Osteocyte (in vitro differentiated cells): Measurements from ENCODE around the gene SERPING1. TPM values are rescaled to one million over a fixed set of nuclear protein-coding genes. Genes with fewer than 3 reads are reported as not detected.
"Not testable (repeated sequence)": the region's sequence is repeated elsewhere in the genome, so short reads cannot be mapped to it uniquely, and the experiment has no call there.

Source experiments
- DNase-seq: peaks from one replicate; pipeline ENCODE4 v3.0.0; 2021; ENCODE audit warnings: mixed read lengths; ENCODE audit not compliant: unreplicated experiment; ENCODE audit errors: extremely low spot score
- H3K27ac Mint-ChIP-seq: one replicate; pipeline ENCODE4 v1.8.0; 2021; ENCODE audit warnings: mild to moderate bottlenecking, mixed read lengths; ENCODE audit not compliant: unreplicated experiment
- H3K27me3 Mint-ChIP-seq: one replicate; pipeline ENCODE4 v1.8.0; 2021; ENCODE audit warnings: mixed read lengths; ENCODE audit not compliant: unreplicated experiment
- H3K36me3 Mint-ChIP-seq: one replicate; pipeline ENCODE4 v1.8.0; 2021; ENCODE audit warnings: mixed read lengths; ENCODE audit not compliant: unreplicated experiment
- H3K4me1 Mint-ChIP-seq: one replicate; pipeline ENCODE4 v1.8.0; 2021; ENCODE audit warnings: mixed read lengths; ENCODE audit not compliant: unreplicated experiment
- H3K4me3 Mint-ChIP-seq: one replicate; pipeline ENCODE4 v1.8.0; 2021; ENCODE audit warnings: mild to moderate bottlenecking, moderate library complexity, mixed read lengths; ENCODE audit not compliant: unreplicated experiment
- H3K9me3 Mint-ChIP-seq: one replicate; pipeline ENCODE4 v1.8.0; 2021; ENCODE audit warnings: mixed read lengths; ENCODE audit not compliant: unreplicated experiment
- total RNA-seq: library from RNA; stranded (reverse); gene quantifications from 2 replicates; pipeline ENCODE4 v1.2.1, GENCODE V29; 2021
- TF ChIP-seq, protein P1 (sequence below): fragments of 200-600 bp; sonication (generic); IDR thresholded peaks from 2 replicates; pipeline ENCODE4 v1.5.0; 2021; ENCODE audit warnings: antibody characterized with exemption, mild to moderate bottlenecking, moderate library complexity

The SERPING1 gene
- total RNA-seq, 1 donor from 2014 or later, result 21.9 TPM

DNA sequence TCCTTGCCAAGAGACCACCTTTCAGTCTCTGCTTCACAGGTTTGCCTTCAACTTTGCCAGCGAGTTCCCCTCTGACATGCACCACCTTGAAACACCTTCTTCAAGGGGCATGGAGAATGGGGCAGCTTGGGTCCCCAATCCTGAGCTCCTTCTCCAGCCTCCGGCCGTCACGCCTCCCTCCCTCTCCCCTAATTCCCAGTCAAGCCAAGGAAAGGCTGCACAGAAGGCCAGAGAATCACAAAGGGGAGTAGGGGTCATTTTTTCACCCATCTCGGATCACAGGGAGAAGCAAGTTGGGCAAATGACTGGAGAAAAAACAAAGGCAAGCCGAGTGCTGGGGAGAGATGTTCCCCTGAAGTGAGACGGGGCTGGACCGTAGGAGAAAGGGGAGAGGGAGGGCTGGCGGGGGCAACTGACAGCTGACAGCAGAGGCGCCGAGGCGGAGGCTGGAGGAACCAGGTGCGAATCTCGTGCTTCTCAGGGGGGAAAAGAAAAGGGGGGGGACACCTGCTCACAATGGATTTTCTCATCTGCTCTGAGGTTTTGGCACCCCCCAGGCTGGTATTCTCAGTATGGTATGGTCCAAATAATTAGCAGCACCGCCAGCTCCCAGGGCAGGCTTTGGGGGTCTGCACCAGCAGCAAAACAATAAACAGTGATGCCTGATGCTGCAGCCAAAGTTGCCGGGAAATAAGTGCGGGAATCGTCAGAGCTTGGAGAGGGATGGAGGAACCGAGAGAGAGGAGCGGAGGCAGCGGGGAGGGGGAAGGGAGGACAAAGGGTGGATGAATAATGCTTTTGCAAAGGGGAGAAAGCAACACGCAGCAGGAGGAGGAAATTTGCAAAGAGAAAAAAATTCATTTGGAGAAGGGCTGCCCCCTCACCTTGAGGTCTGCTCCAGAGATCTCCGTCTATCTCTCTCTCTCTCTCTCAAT, 51.6 kb downstream of the SERPING1 start:
- H3K4me1 Mint-ChIP-seq, result peaks cover 61% of the 10 kb centered on the region
- H3K9me3 Mint-ChIP-seq, result no peaks in the 10 kb centered on the region
- TF ChIP-seq, protein P1, sequence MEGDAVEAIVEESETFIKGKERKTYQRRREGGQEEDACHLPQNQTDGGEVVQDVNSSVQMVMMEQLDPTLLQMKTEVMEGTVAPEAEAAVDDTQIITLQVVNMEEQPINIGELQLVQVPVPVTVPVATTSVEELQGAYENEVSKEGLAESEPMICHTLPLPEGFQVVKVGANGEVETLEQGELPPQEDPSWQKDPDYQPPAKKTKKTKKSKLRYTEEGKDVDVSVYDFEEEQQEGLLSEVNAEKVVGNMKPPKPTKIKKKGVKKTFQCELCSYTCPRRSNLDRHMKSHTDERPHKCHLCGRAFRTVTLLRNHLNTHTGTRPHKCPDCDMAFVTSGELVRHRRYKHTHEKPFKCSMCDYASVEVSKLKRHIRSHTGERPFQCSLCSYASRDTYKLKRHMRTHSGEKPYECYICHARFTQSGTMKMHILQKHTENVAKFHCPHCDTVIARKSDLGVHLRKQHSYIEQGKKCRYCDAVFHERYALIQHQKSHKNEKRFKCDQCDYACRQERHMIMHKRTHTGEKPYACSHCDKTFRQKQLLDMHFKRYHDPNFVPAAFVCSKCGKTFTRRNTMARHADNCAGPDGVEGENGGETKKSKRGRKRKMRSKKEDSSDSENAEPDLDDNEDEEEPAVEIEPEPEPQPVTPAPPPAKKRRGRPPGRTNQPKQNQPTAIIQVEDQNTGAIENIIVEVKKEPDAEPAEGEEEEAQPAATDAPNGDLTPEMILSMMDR, result no peak
- no peak for DNase-seq
- peak overlapping the region; percentile 73 for H3K4me3 Mint-ChIP-seq
- peak overlapping the region; percentile 67 for H3K27ac Mint-ChIP-seq
- peaks cover 73% of the 10 kb centered on the region for H3K27me3 Mint-ChIP-seq
- H3K36me3 Mint-ChIP-seq, result no peaks in the 10 kb centered on the region

DNA sequence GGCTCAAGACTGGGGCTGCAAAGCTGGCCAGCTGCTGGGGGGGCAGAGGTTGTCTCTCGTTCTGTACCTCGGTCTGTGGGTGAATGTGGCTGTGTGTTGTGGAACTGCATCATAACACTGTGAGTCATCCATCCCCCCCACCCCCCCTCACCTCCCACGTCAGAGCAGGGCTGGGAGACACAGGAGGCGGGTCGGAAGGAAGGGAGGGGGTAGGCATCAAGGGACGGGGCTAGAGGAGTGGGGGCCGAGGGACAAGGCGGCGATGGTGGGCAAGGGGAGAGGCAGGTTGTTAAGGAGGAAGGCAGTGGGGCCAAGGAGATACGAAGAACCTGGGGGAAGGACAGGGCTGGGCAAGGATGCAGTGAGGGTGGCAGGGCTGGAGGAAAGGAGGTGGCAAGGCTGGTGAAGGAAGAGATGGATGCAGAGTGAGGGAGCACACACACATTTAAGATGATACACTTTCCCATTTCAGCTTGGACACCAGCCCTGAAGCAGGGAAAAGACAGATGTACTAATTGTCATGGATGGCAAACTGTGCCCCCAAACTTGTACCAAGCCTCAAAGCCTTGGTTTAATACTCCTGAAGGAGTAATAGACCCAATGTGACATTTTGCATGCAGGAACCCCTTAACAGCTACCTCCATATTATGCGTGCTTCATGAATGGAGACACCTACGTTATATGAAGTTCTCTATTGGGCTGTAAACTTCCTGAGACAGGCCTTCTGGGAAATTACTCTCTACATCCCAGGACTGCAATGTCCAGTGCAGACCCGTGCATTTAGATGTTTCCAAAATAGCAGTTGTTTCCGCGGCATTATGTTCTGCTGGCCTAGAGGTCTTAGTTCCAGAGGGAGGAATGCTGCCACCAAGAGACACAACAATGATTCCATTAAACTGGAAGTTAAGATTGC, 52.6 kb downstream of the SERPING1 start, which contains the start of gene YPEL4:
Gene YPEL4, minus strand, starts transcription at position 87 of the 913 bp plus-strand sequence. CDS start 2,805 bp downstream, outside the sequence.
- Mint-ChIP-seq H3K36me3 (no peaks in the 10 kb centered on the region), H3K27ac (peak within 1 kb of the TSS; percentile 67), H3K4me3 (peak within 1 kb of the TSS; percentile 73), H3K9me3 (no peaks in the 10 kb centered on the region), H3K4me1 (peaks cover 54% of the 10 kb centered on the region), H3K27me3 (peaks cover 66% of the 10 kb centered on the region)
- DNase-seq, result no peak
- TF ChIP-seq, protein P1, result no peak

DNA sequence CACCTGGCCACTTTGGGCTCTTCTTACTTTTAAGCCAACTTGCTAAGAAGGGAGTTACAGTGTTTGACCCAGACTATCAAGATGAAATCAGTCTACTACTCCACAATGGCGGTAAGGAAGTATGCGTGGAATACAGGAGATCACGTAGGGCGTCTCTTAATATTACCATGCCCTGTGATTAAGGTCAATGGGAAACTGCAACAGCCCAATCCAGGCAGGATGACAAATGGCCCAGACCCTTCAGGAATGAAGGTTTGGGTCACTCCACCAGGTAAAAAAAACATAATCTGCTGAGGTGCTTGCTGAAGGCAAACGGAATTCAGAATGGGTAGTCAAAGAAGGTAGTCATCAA, 53.2 kb downstream of the SERPING1 start:
- H3K36me3 Mint-ChIP-seq, result no peaks in the 10 kb centered on the region
- no peak for DNase-seq
- TF ChIP-seq, protein P1, result no peak
- H3K27ac Mint-ChIP-seq, result no peak overlapping the region
- H3K9me3 Mint-ChIP-seq, result no peaks in the 10 kb centered on the region
- H3K4me3 Mint-ChIP-seq, result no peak overlapping the region
- H3K27me3 Mint-ChIP-seq, result peaks cover 62% of the 10 kb centered on the region
- peaks cover 48% of the 10 kb centered on the region for H3K4me1 Mint-ChIP-seq

DNA sequence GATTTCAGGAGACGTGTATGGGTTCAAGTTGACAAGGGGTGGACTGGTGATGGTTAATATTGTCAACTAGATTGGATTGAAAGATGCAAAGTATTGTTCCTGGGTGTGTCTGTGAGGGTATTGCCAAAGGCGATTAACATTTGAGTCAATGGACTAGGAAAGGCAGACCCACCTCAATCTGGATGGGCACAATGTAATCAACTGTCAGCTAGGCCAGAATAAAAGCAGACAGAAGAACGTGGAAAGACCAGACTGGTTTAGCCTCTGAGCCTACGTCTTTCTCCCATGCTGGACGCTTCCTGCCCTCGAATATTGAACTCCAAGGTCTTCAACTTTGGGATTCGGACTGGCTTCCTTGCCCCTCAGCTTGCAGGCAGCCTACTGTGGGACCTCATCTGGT, 53.9 kb downstream of the SERPING1 start:
- H3K27me3 Mint-ChIP-seq, result peaks cover 55% of the 10 kb centered on the region
- TF ChIP-seq, protein P1, result no peak
- no peak overlapping the region for H3K27ac Mint-ChIP-seq
- no peaks in the 10 kb centered on the region for H3K36me3 Mint-ChIP-seq
- no peak for DNase-seq
- no peak overlapping the region for H3K4me3 Mint-ChIP-seq
- H3K9me3 Mint-ChIP-seq, result no peaks in the 10 kb centered on the region
- H3K4me1 Mint-ChIP-seq, result peaks cover 43% of the 10 kb centered on the region

DNA sequence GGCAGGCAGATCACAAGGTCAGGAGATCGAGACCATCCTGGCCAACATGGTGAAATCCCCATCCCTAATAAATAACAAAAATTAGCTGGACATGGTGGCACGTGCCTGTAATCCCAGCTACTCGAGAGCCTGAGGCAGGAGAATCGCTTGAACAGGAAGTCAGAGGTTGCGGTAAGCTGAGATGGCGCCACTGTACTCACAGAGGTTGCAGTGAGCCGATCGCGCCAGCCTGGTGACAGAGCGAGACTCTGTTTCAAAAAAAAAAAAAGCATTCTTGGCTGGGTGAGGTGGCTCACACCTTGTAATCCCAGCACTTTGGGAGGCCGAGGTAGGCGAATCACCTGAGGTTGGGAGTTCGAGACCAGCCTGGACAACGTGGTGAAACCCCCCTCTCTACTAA, 54.7 kb downstream of the SERPING1 start:
- H3K27me3 Mint-ChIP-seq, result peaks cover 47% of the 10 kb centered on the region
- H3K9me3 Mint-ChIP-seq, H3K36me3 Mint-ChIP-seq, H3K27ac Mint-ChIP-seq, H3K4me3 Mint-ChIP-seq, DNase-seq: not testable (repeated sequence)
- peaks cover 40% of the 10 kb centered on the region for H3K4me1 Mint-ChIP-seq
